Ovary (tissue), 9 donors: ENCODE results near the gene CCDC3. TPM values are rescaled to one million over a fixed set of nuclear protein-coding genes. Genes with fewer than 3 reads are reported as not detected.

Experiments
- DNase-seq, 5 donors: peaks; one replicate each; pipeline ENCODE4 v3.0.0-alpha.2; 2019 to 2020
- H3K27ac ChIP-seq, 2 donors: fragments of 200-600 bp; one replicate each; pipeline versions ENCODE4 v1.5.1 to v1.8.0; 2019 to 2022
- H3K27me3 ChIP-seq: fragments of 200-600 bp; one replicate; pipeline ENCODE4 v1.8.0; 2022
- H3K36me3 ChIP-seq: fragments of 200-600 bp; sonication (generic); one replicate; pipeline ENCODE4 v1.5.1; 2019
- H3K4me1 ChIP-seq: one replicate; pipeline ENCODE4 v1.8.1; 2013; ENCODE audit warnings: mild to moderate bottlenecking, moderate library complexity; ENCODE audit not compliant: insufficient read depth
- H3K4me3 ChIP-seq: fragments of 200-600 bp; sonication (generic); one replicate; pipeline ENCODE4 v1.5.1; 2017
- H3K9me3 ChIP-seq, 2 donors: fragments of 200-600 bp in 1 of 2; sonication (generic) in 1 of 2; one replicate each; pipeline versions ENCODE4 v1.5.1 to v1.8.1; 2013 to 2019; ENCODE audit warnings: mild to moderate bottlenecking in 1 of 2, moderate library complexity in 1 of 2
- CTCF ChIP-seq, 3 donors: fragments of 450-650 bp in 2 of 3; fragments of 200-600 bp in 1 of 3; IDR thresholded peaks; one replicate each; pipeline versions ENCODE4 v1.5.1 to v1.8.0; 2016 to 2022; ENCODE audit warnings: antibody characterized with exemption in 3 of 3, mild to moderate bottlenecking in 1 of 3
- EP300 ChIP-seq: sonication (generic); formaldehyde crosslinking; IDR thresholded peaks from one replicate; pipeline ENCODE4 v1.6.1; 2017; ENCODE audit warnings: antibody characterized with exemption
- POLR2A ChIP-seq: fragments of 450-650 bp; IDR thresholded peaks from one replicate; pipeline ENCODE4 v1.6.1; 2017; ENCODE audit warnings: antibody characterized with exemption, mild to moderate bottlenecking, moderate library complexity
- WGBS, 3 donors: extraction: QIAGEN DNeasy Blood & Tissue Kit in 1 of 3; methylation state at CpG; one replicate each; pipeline versions ENCODE4 v1.1.5 to v1.1.7; 2013 to 2017; 5-methylcytosine and 5-hydroxymethylcytosine counted together
- intact Hi-C, 4 donors: fragments of 100-400 bp; cut with DNase I; formaldehyde crosslinking; loops; one replicate each; pipeline versions ENCODE4 v1.11.0 to v1.15.1; 2022 to 2023
- polyA plus RNA-seq, 2 donors: library from polyadenylated mRNA; stranded (reverse); fragments of 200-250 nt in 1 of 2; fragments of 350-450 nt in 1 of 2; fragmentation: Illumina TruSeq in 1 of 2; extraction: RNeasy Lipid Tissue Mini Kit (QIAGEN cat#74804) in 1 of 2; gene quantifications; one replicate each; pipeline ENCODE4 v1.2.3, GENCODE V29; 2013 to 2014
- total RNA-seq, 7 donors: library from RNA; depleted of rRNA in 2 of 7; stranded (reverse); fragments of >200 nt in 2 of 7; fragmentation: NEBNext Ultra II Directional in 3 of 7; extraction: Animal tissue kit (Norgen Biotek cat#: 25700) in 3 of 7; gene quantifications; one replicate each; pipeline versions ENCODE4 v1.1.0 to v1.2.4, GENCODE V29; 2016 to 2023
- donor health status: DM: no; HTN: no; CAD: no; lungs with moderate emphysema.
- donor health status: DM: no; HTN: no; CAD: no.
- donor health status: Bipolar disorder and iron deficiency.
- donor health status: DM: yes; HTN: yes; CAD: no.
- donor health status: DM: no; HTN: no; CAD: no.
- donor health status: DM: yes; HTN: yes; CAD: no.

CCDC3 gene
- total and polyA plus RNA-seq, 9 donors, result 14.3 to 190 (median 53.7) TPM

GRCh38 chr10:12921163-12921562 lies 80.3 kb downstream of the CCDC3 start:
- Histone ChIP-seq H3K9me3 (no peaks in the 10 kb centered on the region), H3K27ac (no peak overlapping the region), H3K27me3 (no peaks in the 10 kb centered on the region), H3K36me3 (no peaks in the 10 kb centered on the region), H3K4me3 (no peak overlapping the region), H3K4me1 (peaks cover 16% of the 10 kb centered on the region)
- TF ChIP-seq POLR2A (no peak), CTCF (IDR thresholded peaks at IDR 0.05) (no peak), EP300 (no peak)
- WGBS, 3 donors, result 16 to 34% (median 23%) methylated on average over 6 of the region's 6 CpGs
- DNase-seq, result no peak
- intact Hi-C loops, result no loop called here

GRCh38 chr10:12919574-12919973 lies 81.9 kb downstream of the CCDC3 start:
- no peak overlapping the region for H3K27ac ChIP-seq
- 66 to 86% (median 70%) methylated on average over 6 of the region's 6 CpGs for WGBS, 3 donors
- TF ChIP-seq POLR2A, result no peak
- TF ChIP-seq EP300, result no peak
- TF ChIP-seq CTCF (IDR thresholded peaks at IDR 0.05), result no peak
- no peak overlapping the region for H3K4me3 ChIP-seq
- intact Hi-C loops, result no loop called here
- peaks cover 18% of the 10 kb centered on the region for H3K4me1 ChIP-seq
- DNase-seq, result no peak
- H3K9me3 ChIP-seq, result no peaks in the 10 kb centered on the region
- H3K27me3 ChIP-seq, result no peaks in the 10 kb centered on the region
- no peaks in the 10 kb centered on the region for H3K36me3 ChIP-seq

DNA sequence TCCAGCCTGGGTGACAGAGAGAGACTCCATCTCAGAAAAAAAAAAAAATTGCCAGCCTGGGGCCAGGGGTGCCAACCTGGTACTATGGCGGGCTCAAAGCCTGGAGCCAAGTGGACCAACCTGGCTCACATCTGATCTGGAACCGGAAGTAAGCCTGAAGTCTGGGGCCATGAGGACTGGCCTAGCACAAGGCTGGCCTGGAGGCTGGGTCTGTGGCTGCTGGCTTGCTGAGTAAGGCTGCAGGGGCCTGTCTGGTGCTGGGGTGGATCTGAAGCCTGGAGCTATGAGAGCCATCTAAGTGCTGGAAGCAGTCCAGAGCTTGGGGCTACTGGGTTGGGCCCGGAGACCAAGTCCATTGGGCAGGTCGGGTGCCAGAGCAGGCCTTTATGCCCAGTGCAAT lies 84.9 kb downstream of the CCDC3 start:
- TF ChIP-seq EP300, result no peak
- no peak for TF ChIP-seq CTCF (IDR thresholded peaks at IDR 0.05)
- TF ChIP-seq POLR2A, result no peak
- Histone ChIP-seq H3K9me3 (no peaks in the 10 kb centered on the region), H3K36me3 (no peaks in the 10 kb centered on the region), H3K4me3 (no peak overlapping the region), H3K27ac (no peak overlapping the region), H3K4me1 (peaks cover 4% of the 10 kb centered on the region), H3K27me3 (no peaks in the 10 kb centered on the region)
- DNase-seq, result no peak
- intact Hi-C loops, result no loop called here
- WGBS, 3 donors, result 91 to 95% (median 94%) methylated on average over 4 of the region's 4 CpGs

DNA sequence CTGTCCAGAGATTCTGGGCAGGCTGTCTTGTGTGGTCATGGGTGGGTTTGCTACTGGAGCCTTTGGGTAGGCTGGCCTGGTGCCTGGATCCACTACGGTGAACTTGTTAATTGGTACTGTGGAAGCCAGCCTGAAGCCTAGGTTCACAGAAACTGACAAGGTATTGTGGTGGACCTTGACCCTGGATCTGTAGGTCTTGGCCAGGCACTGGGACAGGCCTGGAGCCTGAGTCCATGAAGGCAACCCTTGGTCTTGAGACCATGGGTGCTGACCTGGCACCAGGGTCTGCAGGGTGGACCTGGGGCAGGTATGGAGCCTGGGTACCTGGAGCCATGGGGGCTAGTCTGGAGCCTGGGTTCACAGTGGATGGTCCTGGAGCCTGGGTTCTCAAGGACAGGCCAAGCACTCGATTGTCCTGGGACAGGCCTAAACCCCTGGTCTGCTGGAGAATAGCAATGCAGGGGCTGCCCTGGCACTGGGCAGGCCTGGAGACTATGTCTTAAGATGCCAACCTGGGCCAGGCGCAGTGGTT lies 85.8 kb downstream of the CCDC3 start:
- Histone ChIP-seq H3K27ac (no peak overlapping the region), H3K4me1 (peaks cover 2% of the 10 kb centered on the region), H3K27me3 (no peaks in the 10 kb centered on the region), H3K4me3 (no peak overlapping the region), H3K9me3 (no peaks in the 10 kb centered on the region), H3K36me3 (no peaks in the 10 kb centered on the region)
- intact Hi-C loops, result no loop called here
- no peak for TF ChIP-seq CTCF (IDR thresholded peaks at IDR 0.05)
- no peak for TF ChIP-seq EP300
- TF ChIP-seq POLR2A, result no peak
- WGBS, 3 donors, result 85 to 88% (median 87%) methylated on average over 3 of the region's 3 CpGs
- DNase-seq, result no peak
